Stimulated activated CD8-positive, alpha-beta memory T cell treated with anti-CD3 and anti-CD28 coated beads, Interleukin-2, amount 100 ng/mL, for 48 hours (primary cell): Measurements from ENCODE around the gene FOXD4L5.
"Not testable (repeated sequence)": the region's sequence is repeated elsewhere in the genome, so short reads cannot be mapped to it uniquely, and the experiment has no call there.

ENCODE experiments used
- DNase-seq, 2 donors: peaks; one replicate each; pipeline ENCODE4 v3.0.0-alpha.2; 2020; ENCODE audit warnings: low read depth in 2 of 2

The FOXD4L5 gene

DNA sequence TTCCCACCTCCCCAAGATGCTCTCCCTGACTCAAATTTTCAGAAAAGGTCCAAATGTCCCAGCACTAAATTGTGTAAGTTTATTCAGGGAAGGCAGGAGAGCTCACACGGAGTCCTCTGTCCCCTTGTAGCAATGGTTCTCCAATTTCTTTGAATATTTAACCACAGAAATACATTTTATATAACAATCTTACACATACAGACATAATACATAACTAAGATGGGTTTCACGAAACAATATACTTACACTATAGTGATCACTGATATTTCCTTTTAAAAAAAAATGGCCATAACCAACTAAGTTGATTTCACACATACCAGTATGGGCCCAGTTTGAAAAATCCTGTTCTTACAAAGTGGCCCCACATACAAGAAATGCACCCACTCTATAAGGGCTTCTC, at the start of gene FOXD4L5:
TSS of gene FOXD4L5 (minus strand) at position 101 of the 400 bp plus-strand sequence. CDS start 832 bp downstream, outside the sequence.
- DNase-seq: not testable (repeated sequence)

DNA sequence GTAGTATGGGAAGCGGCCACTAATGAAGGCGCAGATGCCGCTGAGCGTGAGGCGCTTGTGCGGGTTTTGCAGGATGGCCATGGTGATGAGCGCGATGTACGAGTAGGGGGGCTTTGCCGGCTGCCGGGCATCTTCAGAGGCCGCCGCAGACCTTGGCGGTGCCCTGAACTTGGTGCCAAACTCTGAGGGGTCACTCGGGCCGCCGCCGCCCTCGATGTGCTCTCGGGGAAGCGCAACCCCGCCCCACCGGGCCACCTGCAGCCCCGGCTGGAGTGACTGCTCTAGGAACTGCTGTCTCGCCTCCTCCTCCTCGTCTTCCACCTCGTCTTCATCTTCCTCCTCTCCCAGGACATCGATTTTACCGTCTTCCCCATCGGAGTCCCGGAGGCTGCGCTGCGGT, 1.1 kb downstream of the FOXD4L5 start:
- DNase-seq: not testable (repeated sequence)

DNA sequence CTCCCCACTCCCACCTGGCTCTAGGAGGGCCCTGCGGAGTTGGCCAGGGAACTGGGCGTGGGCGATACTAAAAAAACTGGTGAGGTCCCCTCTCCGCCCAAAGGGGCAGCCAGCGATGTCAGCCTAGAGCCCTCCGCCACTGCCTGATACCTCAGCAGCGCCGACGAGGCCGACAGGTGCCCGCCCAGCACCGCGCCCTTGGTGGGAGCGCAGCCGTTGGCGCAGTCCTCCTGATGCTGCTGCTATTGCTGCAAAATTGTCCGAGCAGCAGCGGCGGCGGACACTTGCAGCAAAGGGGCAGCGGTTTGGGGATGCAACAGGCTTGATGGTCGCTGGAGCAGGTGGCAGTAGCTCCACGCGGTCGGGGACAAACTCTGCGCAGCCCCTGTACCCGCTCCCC, 2.0 kb downstream of the FOXD4L5 start:
- DNase-seq: not testable (repeated sequence)
